ENCODE results near the gene TMEM116. TPM values are rescaled to one million over a fixed set of nuclear protein-coding genes. Genes with fewer than 3 reads are reported as not detected.
"Not testable (repeated sequence)": the region's sequence is repeated elsewhere in the genome, so short reads cannot be mapped to it uniquely, and the experiment has no call there.

TMEM116 gene
- polyA plus RNA-seq = 10 to 100 TPM; 11.2 to 15.1 (median 11.8) TPM

DNA sequence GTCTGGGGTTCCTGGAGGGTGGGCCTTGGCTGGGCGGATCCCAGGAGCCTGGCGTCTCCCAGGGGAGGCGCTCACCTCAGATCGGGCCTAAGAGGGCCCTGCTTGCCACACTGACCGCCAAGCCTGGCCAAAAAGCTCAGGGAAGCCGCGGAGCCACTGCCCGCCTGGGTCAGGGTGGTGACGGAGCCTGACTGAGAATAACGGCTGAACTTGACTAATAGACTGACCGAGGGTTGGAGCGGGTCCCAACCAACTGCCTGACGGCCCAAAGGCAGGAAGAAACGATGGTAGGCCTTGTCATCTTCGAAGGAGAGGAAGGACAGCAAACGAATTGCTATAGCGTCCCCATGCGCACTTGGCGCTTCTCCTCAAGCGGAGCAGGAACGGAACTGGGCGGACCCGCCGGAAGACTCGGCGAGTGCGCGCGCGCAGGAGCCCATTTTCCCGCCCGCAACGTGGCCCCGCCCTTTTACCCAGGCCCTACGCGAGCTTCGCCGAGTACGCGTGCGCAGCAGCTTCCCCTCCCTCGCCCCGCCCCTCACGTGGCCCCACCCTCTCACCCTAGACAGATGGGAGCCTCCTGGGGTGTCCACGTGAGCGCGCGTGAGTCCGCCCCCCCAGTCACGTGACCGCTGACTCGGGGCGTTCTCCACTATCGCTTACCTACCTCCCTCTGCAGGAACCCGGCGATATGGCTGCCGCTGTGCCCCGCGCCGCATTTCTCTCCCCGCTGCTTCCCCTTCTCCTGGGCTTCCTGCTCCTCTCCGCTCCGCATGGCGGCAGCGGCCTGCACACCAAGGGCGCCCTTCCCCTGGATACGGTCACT, at the start of gene TMEM116, which contains the start of gene ERP29:
Gene TMEM116 (minus strand): TSS at position 391 of the 826 bp plus-strand sequence. CDS start 7,895 bp downstream, outside the sequence.
Gene ERP29 (plus strand): TSS at position 652 of the 826 bp plus-strand sequence. CDS start 40 bp downstream, at position 692.
- peak; percentile 99 for DNase-seq
- Mint-ChIP-seq H3K4me1 (peaks cover 48 to 56% of the 10 kb centered on the region in 2 donors), H3K36me3 (peaks cover 8 to 17% (median 15%) of the 10 kb centered on the region in 3 donors), H3K27me3 (ENCODE audit: low read depth in 3 of 3) (peaks cover 5 to 9% (median 8%) of the 10 kb centered on the region in 3 donors), H3K9me3 (no peaks in the 10 kb centered on the region), H3K4me3 (peak within 1 kb of the TSS; percentile 87 to 96 (median 94)), H3K27ac (peak within 1 kb of the TSS; percentile 91 to 98 (median 96))

DNA sequence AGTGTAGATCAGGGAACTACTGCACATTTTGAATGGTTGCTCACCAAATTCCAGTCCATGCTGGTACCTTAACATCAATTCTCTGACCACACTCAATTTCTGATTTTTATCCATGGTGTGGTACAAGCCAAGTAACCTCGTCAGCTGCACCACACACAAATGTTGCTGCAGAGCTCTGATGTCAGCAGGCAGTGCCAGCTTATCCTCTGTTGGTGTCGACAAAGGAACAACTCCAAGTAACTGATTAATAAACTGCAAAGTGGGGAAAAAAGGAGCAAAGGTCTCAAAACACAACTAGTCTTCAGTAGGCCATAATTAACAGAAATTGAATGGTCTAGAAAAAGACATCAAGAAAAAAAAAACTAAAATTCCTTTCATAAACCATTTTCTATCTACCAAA, 48.2 kb upstream of the TMEM116 start:
- no peak overlapping the region for H3K27ac Mint-ChIP-seq
- H3K27me3 Mint-ChIP-seq (ENCODE audit: low read depth in 3 of 3) = no peaks in the 10 kb centered on the region
- H3K36me3 Mint-ChIP-seq = peaks cover 5 to 27% (median 8%) of the 10 kb centered on the region in 3 donors
- H3K4me1 Mint-ChIP-seq = no peaks in the 10 kb centered on the region
- DNase-seq = no peak
- no peak overlapping the region for H3K4me3 Mint-ChIP-seq
- no peaks in the 10 kb centered on the region for H3K9me3 Mint-ChIP-seq

GRCh38 chr12:112049351-112049750, 36.4 kb upstream of the TMEM116 start:
- DNase-seq = no peak
- no peak overlapping the region for H3K4me3 Mint-ChIP-seq
- H3K4me1 Mint-ChIP-seq = no peaks in the 10 kb centered on the region
- peaks cover 14 to 51% (median 14%) of the 10 kb centered on the region in 3 donors for H3K36me3 Mint-ChIP-seq
- peak overlapping the region in 2 of 6 donors; percentile 27 to 29 for H3K27ac Mint-ChIP-seq
- H3K9me3 Mint-ChIP-seq = no peaks in the 10 kb centered on the region
- no peaks in the 10 kb centered on the region for H3K27me3 Mint-ChIP-seq (ENCODE audit: low read depth in 3 of 3)

- Mint-ChIP-seq H3K27ac (peak overlapping the region in 3 of 6 donors; percentile 5 to 65 (median 46)), H3K4me1 (no peaks in the 10 kb centered on the region), H3K27me3 (ENCODE audit: low read depth in 3 of 3) (no peaks in the 10 kb centered on the region), H3K9me3 (no peaks in the 10 kb centered on the region), H3K36me3 (peaks cover 17 to 47% (median 18%) of the 10 kb centered on the region in 3 donors), H3K4me3 (no peak overlapping the region)
- DNase-seq = no peak
These were observed 33.0 kb upstream of the TMEM116 start for GRCh38 chr12:112046003-112046402.

DNA sequence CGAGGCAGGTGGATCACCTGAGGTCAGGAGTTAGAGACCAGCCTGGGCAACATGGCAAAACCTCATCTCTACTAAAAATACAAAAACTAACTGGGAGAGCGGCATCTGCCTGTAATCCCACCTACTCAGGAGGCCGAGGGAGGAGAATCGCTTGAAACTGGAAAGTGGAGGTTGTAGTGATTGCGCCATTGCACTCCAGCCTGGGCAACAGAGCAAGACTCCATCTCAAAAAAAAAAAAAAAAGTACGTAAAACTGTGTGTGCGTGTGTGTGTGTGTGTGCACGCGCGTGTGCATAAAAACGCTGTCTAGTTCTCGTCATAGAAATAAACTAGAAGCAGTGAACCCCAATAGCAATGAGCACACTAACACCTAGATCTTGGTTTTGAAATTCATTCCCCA, 23.6 kb upstream of the TMEM116 start:
- not testable (repeated sequence) for H3K9me3 Mint-ChIP-seq; DNase-seq; H3K4me3 Mint-ChIP-seq; H3K4me1 Mint-ChIP-seq; H3K27me3 Mint-ChIP-seq (ENCODE audit: low read depth in 3 of 3)
- H3K36me3 Mint-ChIP-seq = peaks cover 18 to 51% (median 34%) of the 10 kb centered on the region in 3 donors
- peak overlapping the region in 1 of 6 donors; percentile 23 for H3K27ac Mint-ChIP-seq

DNA sequence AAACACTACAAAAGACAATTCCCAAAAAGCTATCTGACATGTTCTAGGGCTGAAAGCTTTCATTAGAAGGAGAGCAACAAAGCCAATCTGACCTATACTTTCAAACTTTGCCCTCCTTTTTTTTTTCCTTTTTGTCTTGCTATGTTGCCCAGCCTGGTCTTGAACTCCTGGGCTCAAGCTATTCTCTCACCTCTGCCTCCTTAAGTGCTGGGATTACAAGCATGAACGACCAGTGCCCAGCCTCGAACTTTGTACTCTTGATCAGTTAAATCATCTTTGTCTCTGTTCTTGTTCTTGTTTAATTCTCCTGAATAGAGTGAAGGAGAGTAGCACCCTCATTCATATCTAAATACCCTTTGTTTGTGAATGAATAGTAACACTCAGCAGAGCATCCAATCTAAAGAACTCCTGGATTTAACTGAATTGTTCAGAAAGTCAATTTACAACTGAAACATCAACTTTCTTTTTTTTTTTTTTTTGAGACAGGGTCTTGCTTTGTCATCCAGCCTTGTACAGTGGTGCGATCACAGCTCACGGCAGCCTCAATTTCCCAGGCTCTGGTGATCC, 22.3 kb upstream of the TMEM116 start:
- peak overlapping the region in 2 of 6 donors; percentile 0 to 68 for H3K27ac Mint-ChIP-seq

GRCh38 chr12:112032292-112032691, 19.3 kb upstream of the TMEM116 start:
- Mint-ChIP-seq H3K27ac (peak overlapping the region in 1 of 6 donors; percentile 40), H3K4me3 (no peak overlapping the region)
- no peak for DNase-seq

More for the DNA sequence above, 22.3 kb upstream of the TMEM116 start:
- H3K4me1 Mint-ChIP-seq = no peaks in the 10 kb centered on the region
- no peak overlapping the region for H3K4me3 Mint-ChIP-seq
- H3K36me3 Mint-ChIP-seq = peaks cover 27 to 58% (median 34%) of the 10 kb centered on the region in 3 donors
- no peak for DNase-seq
- no peaks in the 10 kb centered on the region for H3K9me3 Mint-ChIP-seq
- H3K27me3 Mint-ChIP-seq (ENCODE audit: low read depth in 3 of 3) = peaks cover 0 to 1% (median 0%) of the 10 kb centered on the region in 3 donors

DNA sequence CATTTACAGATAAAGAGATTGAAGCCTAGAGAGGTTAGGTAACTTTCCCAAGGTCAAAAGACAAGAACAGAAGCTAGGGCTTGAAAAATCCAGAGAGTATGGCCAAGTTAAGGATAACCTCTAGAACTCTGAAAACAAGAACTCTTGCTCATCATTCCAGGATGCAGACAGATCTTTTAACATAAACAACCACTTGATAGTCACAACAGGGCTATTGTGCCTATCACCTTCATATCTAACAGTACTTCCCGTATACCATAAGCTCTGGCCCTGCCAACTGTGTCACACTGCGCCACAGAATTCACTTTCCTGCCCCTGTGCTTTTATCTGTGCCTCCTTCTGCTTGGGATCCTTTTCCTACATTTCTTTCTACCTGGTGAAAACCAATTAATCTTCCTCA, 18.5 kb upstream of the TMEM116 start:
- Mint-ChIP-seq H3K36me3 (peaks cover 14 to 40% (median 16%) of the 10 kb centered on the region in 3 donors), H3K9me3 (no peaks in the 10 kb centered on the region), H3K27ac (peak overlapping the region in 2 of 6 donors; percentile 4 to 5), H3K27me3 (ENCODE audit: low read depth in 3 of 3) (no peaks in the 10 kb centered on the region), H3K4me1 (no peaks in the 10 kb centered on the region), H3K4me3 (no peak overlapping the region)
- DNase-seq = no peak

More at GRCh38 chr12:112032292-112032691, 19.3 kb upstream of the TMEM116 start:
- H3K27me3 Mint-ChIP-seq (ENCODE audit: low read depth in 3 of 3) = no peaks in the 10 kb centered on the region
- no peaks in the 10 kb centered on the region for H3K4me1 Mint-ChIP-seq
- H3K36me3 Mint-ChIP-seq = peaks cover 14 to 42% (median 17%) of the 10 kb centered on the region in 3 donors
- H3K9me3 Mint-ChIP-seq = no peaks in the 10 kb centered on the region

DNA sequence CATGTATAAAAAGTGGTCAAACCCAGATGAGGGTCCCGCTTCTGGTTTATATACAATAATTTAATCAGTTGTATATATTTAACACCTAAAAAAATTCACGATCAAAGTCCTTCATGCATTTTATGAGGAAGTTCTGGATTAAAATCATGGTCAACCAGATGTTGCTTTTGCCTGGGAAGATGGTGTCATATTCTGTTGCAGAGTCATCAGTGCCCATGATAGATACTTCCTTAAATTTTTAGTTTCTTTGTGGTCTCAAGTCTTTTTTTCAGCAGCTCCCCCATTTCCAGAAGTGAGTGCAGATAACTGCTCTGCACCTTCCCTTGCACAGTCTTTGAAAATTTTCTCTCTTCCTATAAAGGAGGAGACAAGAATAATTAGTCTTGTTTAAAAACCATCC, 16.3 kb upstream of the TMEM116 start:
- no peaks in the 10 kb centered on the region for H3K9me3 Mint-ChIP-seq
- H3K27me3 Mint-ChIP-seq (ENCODE audit: low read depth in 3 of 3) = no peaks in the 10 kb centered on the region
- H3K4me1 Mint-ChIP-seq = peaks cover 5% of the 10 kb centered on the region in 2 donors
- peaks cover 14 to 29% (median 16%) of the 10 kb centered on the region in 3 donors for H3K36me3 Mint-ChIP-seq
- no peak overlapping the region for H3K27ac Mint-ChIP-seq
- no peak overlapping the region for H3K4me3 Mint-ChIP-seq
- no peak for DNase-seq

GRCh38 chr12:112025808-112026375, 12.9 kb upstream of the TMEM116 start:
- DNase-seq = no peak
- H3K27me3 Mint-ChIP-seq (ENCODE audit: low read depth in 3 of 3) = peaks cover 0 to 2% (median 2%) of the 10 kb centered on the region in 3 donors
- H3K4me3 Mint-ChIP-seq = no peak overlapping the region
- H3K9me3 Mint-ChIP-seq = no peaks in the 10 kb centered on the region
- H3K36me3 Mint-ChIP-seq = peaks cover 8 to 21% (median 14%) of the 10 kb centered on the region in 3 donors
- H3K4me1 Mint-ChIP-seq = peaks cover 5 to 7% of the 10 kb centered on the region in 2 donors
- peak overlapping the region in 3 of 6 donors; percentile 35 to 74 (median 39) for H3K27ac Mint-ChIP-seq

DNA sequence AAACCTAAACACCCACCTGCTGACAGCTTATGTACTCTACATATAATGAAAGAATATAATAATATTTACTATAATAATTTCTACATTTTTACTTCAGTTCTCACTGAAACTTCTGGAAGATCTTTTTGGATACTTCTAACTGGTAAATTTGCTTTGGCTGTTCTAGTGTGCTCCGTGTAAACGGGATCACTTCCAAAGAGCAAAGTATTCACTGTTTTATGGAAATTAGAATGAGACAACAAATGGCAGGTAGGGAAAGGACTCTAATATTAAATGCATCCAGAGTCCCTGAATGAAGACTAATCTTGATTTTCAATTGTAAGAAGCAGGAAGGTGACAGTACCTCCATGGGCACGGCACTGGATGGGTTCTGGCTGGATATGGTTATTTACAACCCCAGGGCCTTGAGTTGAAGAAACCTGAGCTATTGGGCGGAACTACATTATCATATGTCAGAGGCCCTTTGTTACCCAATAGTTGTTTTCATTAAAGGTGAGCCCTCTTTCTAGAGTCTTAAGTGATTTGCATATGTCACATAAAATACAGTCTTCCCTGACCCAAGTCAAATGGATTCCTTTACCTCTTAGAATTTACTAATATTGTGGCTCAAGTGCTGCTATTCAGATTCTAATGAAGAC, 10.9 kb upstream of the TMEM116 start:
- Mint-ChIP-seq H3K4me3 (no peak overlapping the region), H3K4me1 (peaks cover 12 to 21% of the 10 kb centered on the region in 2 donors), H3K36me3 (peaks cover 5 to 14% (median 8%) of the 10 kb centered on the region in 3 donors), H3K27ac (no peak overlapping the region), H3K27me3 (ENCODE audit: low read depth in 3 of 3) (peaks cover 0 to 2% (median 2%) of the 10 kb centered on the region in 3 donors), H3K9me3 (no peaks in the 10 kb centered on the region)
- no peak for DNase-seq

GRCh38 chr12:112022241-112023016, 9.5 kb upstream of the TMEM116 start:
- peaks cover 0 to 2% (median 2%) of the 10 kb centered on the region in 3 donors for H3K27me3 Mint-ChIP-seq (ENCODE audit: low read depth in 3 of 3)
- no peak overlapping the region for H3K4me3 Mint-ChIP-seq
- H3K27ac Mint-ChIP-seq = peak overlapping the region in 4 of 6 donors; percentile 14 to 76 (median 56)
- peaks cover 20 to 31% of the 10 kb centered on the region in 2 donors for H3K4me1 Mint-ChIP-seq
- no peak for DNase-seq
- H3K9me3 Mint-ChIP-seq = no peaks in the 10 kb centered on the region
- H3K36me3 Mint-ChIP-seq = peaks cover 8 to 21% (median 8%) of the 10 kb centered on the region in 3 donors
